Measurements from ENCODE around the gene MPPED2. TPM values are rescaled to one million over a fixed set of nuclear protein-coding genes. Genes with fewer than 3 reads are reported as not detected.

The MPPED2 gene
- total RNA-seq, 1 donor from 2014 or later, result not detected

- intact Hi-C loops (cut with micrococcal nuclease), result no loop called here
Measured at GRCh38 chr11:30488304-30488998, 97.7 kb downstream of the MPPED2 start.

GRCh38 chr11:30487200-30487898 is 98.8 kb downstream of the MPPED2 start:
- intact Hi-C loops (cut with micrococcal nuclease), result no loop called here

DNA sequence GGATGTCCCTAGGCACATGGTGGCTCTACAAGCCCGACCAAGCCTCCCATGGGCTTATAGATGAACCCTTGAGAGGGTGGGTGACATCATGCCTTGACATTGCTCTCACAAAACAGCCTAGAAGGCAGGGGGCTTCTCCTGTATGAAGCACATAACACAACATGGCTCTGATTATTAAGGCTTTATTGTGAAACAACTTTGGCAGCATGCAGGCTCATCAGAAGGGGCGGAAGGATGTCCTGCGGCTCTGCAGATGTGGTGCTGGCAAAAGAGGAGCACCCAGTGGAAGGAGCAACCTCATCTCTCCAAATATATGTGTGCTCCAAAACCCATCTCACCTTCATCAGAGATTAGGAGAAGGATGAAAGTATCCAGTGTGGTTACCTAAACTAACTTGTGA is 100.4 kb downstream of the MPPED2 start:
- intact Hi-C loops (cut with micrococcal nuclease), result no loop called here

- intact Hi-C loops (cut with micrococcal nuclease), result no loop called here
Measured at GRCh38 chr11:30485222-30485621, 100.9 kb downstream of the MPPED2 start.

GRCh38 chr11:30483056-30483455 is 103.1 kb downstream of the MPPED2 start:
- intact Hi-C loops (cut with micrococcal nuclease), result no loop called here

DNA sequence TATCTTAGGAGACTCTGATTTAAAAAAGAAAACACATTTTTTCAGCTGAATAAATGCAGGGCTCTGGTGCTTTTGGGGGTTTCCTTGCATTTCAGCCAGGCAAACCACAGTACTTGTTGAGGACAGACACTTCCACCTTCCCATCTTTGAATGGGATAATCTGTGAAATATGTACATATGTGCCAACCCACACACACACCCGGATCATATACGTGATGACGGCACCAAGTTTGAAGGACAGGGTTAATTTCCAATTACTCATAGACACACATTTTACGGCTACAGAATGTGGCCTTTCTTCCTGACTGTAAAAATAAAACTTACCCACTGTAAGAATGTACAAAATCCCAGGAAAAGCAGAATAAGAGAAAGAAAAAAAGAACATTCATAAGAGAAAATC is 104.4 kb downstream of the MPPED2 start:
- intact Hi-C loops (cut with micrococcal nuclease), result no loop called here

GRCh38 chr11:30481330-30481729 is 104.8 kb downstream of the MPPED2 start:
- intact Hi-C loops (cut with micrococcal nuclease), result no loop called here

GRCh38 chr11:30479899-30480298 is 106.3 kb downstream of the MPPED2 start:
- intact Hi-C loops (cut with micrococcal nuclease), result no loop called here

GRCh38 chr11:30478923-30479322 is 107.2 kb downstream of the MPPED2 start:
- intact Hi-C loops (cut with micrococcal nuclease), result no loop called here

- intact Hi-C loops (cut with micrococcal nuclease), result no loop called here
Measured at GRCh38 chr11:30477061-30477460, 109.1 kb downstream of the MPPED2 start.

DNA sequence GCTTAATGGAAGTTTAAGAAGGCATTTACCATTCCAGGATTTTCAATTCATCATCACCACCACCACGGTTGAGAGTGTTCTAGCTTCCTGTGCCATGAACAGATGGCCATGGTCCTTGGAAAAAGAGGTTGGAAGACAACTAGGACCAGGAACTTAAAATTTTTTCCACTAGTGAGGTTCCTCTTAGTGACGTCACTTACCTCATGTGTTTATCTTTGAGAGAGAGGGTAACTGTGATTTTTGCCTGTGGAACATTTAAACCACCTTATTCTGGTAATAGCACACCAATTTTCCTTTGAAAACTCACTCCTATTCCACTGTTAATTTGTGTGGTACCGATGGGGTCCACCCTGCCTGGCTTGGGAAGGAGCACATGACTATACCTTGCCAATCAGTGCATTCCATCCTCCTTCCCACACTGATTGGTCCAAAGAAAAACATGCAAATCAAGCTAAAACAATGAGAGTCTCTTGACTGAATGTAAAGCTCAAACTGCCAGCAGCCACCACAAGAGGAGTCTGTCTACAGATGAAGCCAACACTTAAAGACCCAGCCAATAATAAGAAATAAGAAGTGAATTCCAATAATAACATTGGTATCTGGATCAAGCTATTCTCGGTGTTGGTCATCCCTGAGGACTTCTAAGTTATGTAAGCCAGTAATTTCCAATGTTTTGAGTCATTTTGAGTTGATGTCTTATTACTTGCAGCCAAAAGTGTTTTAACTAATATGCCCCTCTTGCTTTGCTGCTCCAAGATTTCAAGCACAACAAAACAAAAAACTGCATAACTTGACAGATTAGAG is 111.8 kb downstream of the MPPED2 start:
- intact Hi-C loops (cut with micrococcal nuclease), result no loop called here

DNA sequence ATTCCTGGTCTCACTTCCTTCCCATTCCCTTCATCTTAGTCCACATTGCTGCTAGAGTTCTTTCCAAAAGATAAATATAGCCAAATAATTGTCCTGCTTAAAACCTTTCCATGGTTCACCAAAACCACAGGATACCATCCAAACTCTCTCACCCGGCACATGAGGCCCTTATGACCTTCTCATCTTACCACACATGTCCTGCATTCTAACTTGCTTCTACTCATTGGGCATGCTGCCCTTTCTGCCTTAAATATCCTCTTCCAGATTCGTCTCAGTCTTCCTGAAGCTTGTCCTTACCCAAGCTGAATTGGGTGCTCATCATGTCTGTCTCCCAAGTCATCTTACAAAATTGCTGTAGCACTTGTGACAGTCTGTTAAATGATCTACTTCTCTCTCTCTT is 114.9 kb downstream of the MPPED2 start:
- intact Hi-C loops (cut with micrococcal nuclease), result no loop called here

- intact Hi-C loops (cut with micrococcal nuclease), result no loop called here
Measured at GRCh38 chr11:30468881-30469280, 117.3 kb downstream of the MPPED2 start.

- intact Hi-C loops (cut with micrococcal nuclease), result no loop called here
Measured at GRCh38 chr11:30467176-30467575, 119.0 kb downstream of the MPPED2 start.

GRCh38 chr11:30465623-30466022 is 120.5 kb downstream of the MPPED2 start:
- intact Hi-C loops (cut with micrococcal nuclease), result no loop called here

GRCh38 chr11:30465192-30465591 is 121.0 kb downstream of the MPPED2 start:
- intact Hi-C loops (cut with micrococcal nuclease), result no loop called here

DNA sequence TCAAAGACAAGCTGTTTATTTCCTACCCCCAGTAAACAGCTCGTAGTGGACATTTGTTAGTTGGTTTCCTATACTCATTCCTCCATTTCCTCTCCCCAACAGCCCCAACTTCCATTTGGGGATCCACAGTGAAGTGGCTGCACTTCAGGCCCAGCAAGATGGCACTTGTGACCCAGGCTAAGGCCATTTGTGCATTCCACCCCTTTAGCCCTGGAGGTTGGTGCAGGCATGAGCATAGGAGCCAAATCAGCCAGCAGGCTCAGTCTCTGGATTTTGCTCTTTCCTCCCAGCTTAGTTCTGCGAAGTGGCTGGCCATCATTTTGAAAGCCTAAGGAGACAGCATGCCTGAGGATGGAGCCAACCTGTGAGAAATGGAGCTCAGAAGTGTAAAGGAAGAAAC is 122.9 kb downstream of the MPPED2 start:
- intact Hi-C loops (cut with micrococcal nuclease), result no loop called here

DNA sequence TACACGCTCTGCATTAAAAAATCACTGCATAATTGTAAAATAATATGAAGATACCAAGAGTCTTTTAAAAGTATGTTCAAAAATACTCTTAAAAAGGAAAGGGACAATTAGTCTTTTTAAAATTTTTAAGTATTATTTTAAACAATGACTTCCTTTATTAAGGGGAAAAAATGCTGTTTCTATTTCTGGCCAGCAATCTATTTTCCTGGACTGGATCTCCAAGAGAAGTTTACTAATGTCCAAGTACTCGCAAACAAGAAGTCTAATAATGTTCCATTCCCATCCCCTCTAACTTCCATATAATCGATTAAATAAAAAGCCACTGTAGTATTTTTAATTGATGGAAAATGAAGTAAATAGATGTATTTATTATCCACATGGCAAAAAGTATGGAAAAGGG is 123.7 kb downstream of the MPPED2 start:
- intact Hi-C loops (cut with micrococcal nuclease), result no loop called here

DNA sequence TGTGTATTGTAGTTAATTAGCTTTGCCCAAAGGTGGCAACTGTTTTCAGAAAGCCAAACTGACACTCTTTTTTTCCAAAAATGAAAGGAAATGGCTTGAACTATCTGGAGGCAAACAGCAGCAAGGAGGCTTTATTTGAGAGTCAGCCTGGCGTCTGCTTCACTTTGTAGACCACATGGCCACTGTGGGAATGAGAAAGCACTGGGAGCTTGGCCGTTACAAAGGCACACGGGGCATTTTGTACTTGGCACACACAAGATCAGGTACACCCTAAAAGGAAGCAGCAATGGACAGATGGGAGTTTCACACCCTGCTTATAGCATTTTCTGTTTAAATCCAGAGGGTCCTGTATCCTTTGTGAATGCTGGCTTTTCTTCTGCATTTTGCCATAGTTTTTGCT is 126.3 kb downstream of the MPPED2 start:
- intact Hi-C loops (cut with micrococcal nuclease), result no loop called here

GRCh38 chr11:30459306-30459705 is 126.8 kb downstream of the MPPED2 start:
- intact Hi-C loops (cut with micrococcal nuclease), result no loop called here

DNA sequence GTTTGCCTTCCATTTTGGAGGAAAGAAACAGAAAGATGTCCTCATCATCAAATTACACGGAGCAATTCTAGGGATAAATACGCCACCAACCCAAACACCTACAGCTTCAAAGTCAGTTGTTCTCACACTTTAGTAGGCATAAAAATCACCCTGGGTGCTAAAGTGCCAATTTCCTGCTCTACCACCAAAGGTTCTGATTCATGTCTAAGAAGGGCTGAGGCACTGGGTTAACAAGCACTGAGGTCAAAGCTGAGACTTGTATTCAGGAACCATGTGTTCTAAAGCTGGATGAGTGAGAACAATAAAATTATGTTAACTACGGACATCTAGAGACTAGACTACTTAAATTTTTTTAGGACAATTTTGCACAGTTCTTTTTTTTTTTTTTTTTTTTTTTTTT is 127.6 kb downstream of the MPPED2 start:
- intact Hi-C loops (cut with micrococcal nuclease), result no loop called here

- intact Hi-C loops (cut with micrococcal nuclease), result no loop called here
Measured at GRCh38 chr11:30457087-30457486, 129.1 kb downstream of the MPPED2 start.

Data from T-helper 2 cell treated with Interferon-gamma antibody and Interleukin-4, amounts not matched to agents 100 ng/mL and 5 ng/mL, for 36 hours (primary cell).